ENCODE measurements around the gene WRAP53.

WRAP53 gene

DNA sequence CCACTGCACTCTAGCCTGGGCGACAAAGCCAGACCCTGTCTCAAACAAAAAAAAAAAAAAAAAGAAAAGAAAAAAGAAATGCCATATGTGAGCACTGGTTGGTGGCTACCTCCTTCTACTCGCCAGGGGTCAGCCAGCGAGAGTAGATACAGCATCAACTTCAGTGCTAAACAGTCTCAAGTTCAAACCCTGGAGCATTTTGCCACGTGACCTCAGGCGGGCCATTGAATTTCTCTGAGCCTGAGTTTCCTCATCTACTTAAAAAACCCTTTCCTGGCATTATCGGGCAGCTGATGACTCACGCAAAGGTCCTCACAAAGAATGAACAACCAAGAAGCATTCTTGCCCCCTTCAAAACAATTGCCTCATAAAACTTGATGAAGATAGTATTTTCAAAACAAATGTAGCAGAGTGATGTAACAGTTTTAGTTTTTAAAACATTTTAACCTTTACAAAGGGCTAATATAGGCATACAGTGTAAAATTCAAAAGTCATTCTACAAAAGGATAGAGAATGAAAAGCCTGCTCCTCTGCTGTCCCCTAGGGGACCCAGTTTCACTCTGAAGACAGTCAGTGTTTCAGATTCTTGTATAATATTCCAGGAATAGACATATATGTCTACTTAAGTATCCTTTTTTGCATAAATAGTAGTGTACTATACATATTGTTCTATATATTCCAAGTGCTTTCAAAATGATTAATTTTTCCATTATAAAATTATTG lies 57.6 kb downstream of the WRAP53 start:
- DNase-seq (ENCODE audit: low spot score), result no peak

DNA sequence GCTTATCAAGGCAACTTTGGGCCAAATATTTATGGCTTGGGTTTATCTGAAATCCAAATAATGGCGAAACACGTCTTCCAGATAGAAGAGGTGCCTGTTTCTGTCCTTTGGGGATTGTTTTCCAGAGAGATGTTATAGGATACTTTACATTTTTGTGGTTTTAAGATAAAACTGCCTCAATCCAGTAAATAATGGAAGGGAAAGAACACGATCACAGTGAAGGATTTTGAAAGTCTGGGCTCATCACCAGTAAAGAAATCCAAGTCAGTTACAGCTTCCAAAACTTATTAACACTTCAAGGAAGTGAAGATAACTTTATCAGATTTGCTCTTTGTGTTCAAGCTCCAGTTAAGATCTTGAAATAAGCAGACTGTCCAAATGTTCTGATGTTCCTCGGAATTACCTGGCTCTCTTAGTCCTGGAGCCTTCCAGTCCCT lies 59.4 kb downstream of the WRAP53 start:
- no peak for DNase-seq (ENCODE audit: low spot score)

DNA sequence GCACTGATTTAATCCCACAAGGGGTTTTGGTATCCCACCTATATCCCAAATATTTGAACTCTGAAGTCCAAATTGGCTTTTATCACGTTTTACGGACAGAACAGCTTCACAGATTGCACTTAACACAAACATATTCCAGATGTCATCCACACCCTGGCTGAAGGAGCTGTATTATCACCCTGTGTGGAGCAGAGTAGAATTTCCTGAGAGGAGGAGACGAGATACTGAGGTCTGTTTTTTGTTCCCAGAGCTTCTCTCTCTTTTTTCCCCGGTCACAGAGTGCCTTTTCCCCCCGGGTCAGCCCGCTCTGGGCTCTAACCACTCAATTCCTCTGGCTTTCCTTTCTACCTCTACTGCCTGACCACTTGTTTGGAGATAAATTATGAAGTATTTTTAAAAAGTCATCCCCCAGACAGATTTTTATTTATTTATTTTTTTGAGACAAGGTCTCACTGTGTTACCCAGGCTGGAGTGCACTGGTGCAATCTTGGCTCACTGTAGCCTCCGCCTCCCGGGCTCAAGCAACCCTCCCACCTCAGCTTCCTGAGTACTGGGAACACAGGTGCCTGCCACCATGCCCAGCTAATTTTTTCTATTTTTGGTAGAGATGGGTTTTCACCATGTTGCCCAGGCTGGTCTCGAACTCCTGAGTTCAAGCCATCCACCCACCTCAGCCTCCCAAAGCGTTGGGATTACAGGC lies 59.9 kb downstream of the WRAP53 start:
- no peak for DNase-seq (ENCODE audit: low spot score)

DNA sequence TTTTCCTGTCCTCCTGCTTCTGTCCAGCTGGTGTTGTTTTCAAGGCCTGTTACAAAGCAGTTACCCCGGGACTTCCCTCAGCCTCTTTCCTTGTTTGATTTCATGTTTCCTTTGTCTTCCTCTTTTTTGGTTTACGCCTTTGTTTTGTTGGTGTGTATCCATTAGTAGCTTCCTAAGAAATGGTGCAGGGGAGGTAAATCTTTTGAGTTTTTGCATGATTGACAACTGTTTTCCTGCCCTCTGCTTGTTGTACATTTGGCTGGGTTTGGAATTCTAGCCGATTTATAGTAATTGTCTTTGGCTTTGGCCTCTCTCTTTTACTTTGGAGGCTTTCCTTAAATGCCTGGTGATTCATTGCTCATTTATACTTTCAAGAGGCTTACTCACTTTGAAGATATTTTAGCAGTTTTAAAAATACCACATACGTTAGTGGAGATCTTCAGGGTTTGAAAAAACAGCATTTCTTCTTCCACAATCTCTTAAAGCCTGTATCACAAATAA lies 62.1 kb downstream of the WRAP53 start:
- DNase-seq (ENCODE audit: low spot score), result no peak
